HFFc6 (cell line): ENCODE measurements around the gene BAHD1. TPM values are rescaled to one million over a fixed set of nuclear protein-coding genes. Genes with fewer than 3 reads are reported as not detected.

ENCODE experiments used
- DNase-seq: peaks from one replicate; pipeline ENCODE4 v3.0.0-alpha.2; 2018
- H3K27ac Mint-ChIP-seq: 2 replicates; pipeline ENCODE4 v1.8.0; 2020; ENCODE audit warnings: mild to moderate bottlenecking, mixed read lengths
- H3K27me3 Mint-ChIP-seq: 2 replicates; pipeline ENCODE4 v1.8.0; 2021; ENCODE audit warnings: mild to moderate bottlenecking, moderate library complexity, mixed read lengths; ENCODE audit not compliant: insufficient read depth
- H3K36me3 Mint-ChIP-seq: 2 replicates; pipeline ENCODE4 v1.8.0; 2021; ENCODE audit warnings: low read depth, mixed read lengths
- H3K4me1 Mint-ChIP-seq: 2 replicates; pipeline ENCODE4 v1.8.0; 2020; ENCODE audit warnings: low read depth, mixed read lengths
- H3K4me3 Mint-ChIP-seq: 2 replicates; pipeline ENCODE4 v1.8.0; 2020; ENCODE audit warnings: mild to moderate bottlenecking, moderate library complexity, mixed read lengths
- H3K9me3 Mint-ChIP-seq: 2 replicates; pipeline ENCODE4 v1.8.0; 2020; ENCODE audit warnings: mild to moderate bottlenecking, mixed read lengths
- CTCF ChIP-seq: fragments of 200-600 bp; sonication (generic); IDR thresholded peaks from 2 replicates; pipeline ENCODE4 v1.5.0; 2021; ENCODE audit warnings: antibody characterized with exemption, mild to moderate bottlenecking
- total RNA-seq, 6 experiments: library from RNA; stranded (reverse); fragmentation: NEBNext Ultra II Directional; extraction: Animal tissue kit (Norgen Biotek cat#: 25700); gene quantifications; 2 replicates in 1 of 6; 3 replicates in 5 of 6; pipeline ENCODE4 v1.2.3, GENCODE V29; 2021

Gene BAHD1
- total RNA-seq, 6 experiments from 2014 or later, result 12.7 to 14.4 (median 14.2) TPM

- no peak overlapping the region for H3K27ac Mint-ChIP-seq
- no peak for DNase-seq
- peaks cover 13% of the 10 kb centered on the region for H3K4me1 Mint-ChIP-seq
- peaks cover 52% of the 10 kb centered on the region for H3K27me3 Mint-ChIP-seq
- no peaks in the 10 kb centered on the region for H3K9me3 Mint-ChIP-seq
- H3K36me3 Mint-ChIP-seq, result no peaks in the 10 kb centered on the region
- no peak overlapping the region for H3K4me3 Mint-ChIP-seq
- no peak for TF ChIP-seq CTCF
Observed at GRCh38 chr15:40435023-40435709, 5.6 kb upstream of the BAHD1 start.

- H3K27me3 Mint-ChIP-seq, result peaks cover 49% of the 10 kb centered on the region
- H3K4me3 Mint-ChIP-seq, result no peak overlapping the region
- H3K27ac Mint-ChIP-seq, result no peak overlapping the region
- H3K36me3 Mint-ChIP-seq, result no peaks in the 10 kb centered on the region
- H3K4me1 Mint-ChIP-seq, result peaks cover 10% of the 10 kb centered on the region
- TF ChIP-seq CTCF, result no peak
- no peaks in the 10 kb centered on the region for H3K9me3 Mint-ChIP-seq
- DNase-seq, result no peak
Observed at GRCh38 chr15:40435710-40436089, 5.1 kb upstream of the BAHD1 start.

GRCh38 chr15:40436116-40436891, 4.4 kb upstream of the BAHD1 start:
- DNase-seq, result no peak

GRCh38 chr15:40436892-40437751, 3.6 kb upstream of the BAHD1 start:
- no peak for TF ChIP-seq CTCF
- peaks cover 49% of the 10 kb centered on the region for H3K27me3 Mint-ChIP-seq
- no peak for DNase-seq

More at GRCh38 chr15:40436116-40436891, 4.4 kb upstream of the BAHD1 start:
- peaks cover 10% of the 10 kb centered on the region for H3K4me1 Mint-ChIP-seq
- no peak overlapping the region for H3K4me3 Mint-ChIP-seq
- H3K27ac Mint-ChIP-seq, result no peak overlapping the region
- no peaks in the 10 kb centered on the region for H3K36me3 Mint-ChIP-seq
- H3K9me3 Mint-ChIP-seq, result no peaks in the 10 kb centered on the region
- no peak for TF ChIP-seq CTCF
- peaks cover 49% of the 10 kb centered on the region for H3K27me3 Mint-ChIP-seq

More at GRCh38 chr15:40436892-40437751, 3.6 kb upstream of the BAHD1 start:
- Mint-ChIP-seq H3K27ac (no peak overlapping the region), H3K4me3 (no peak overlapping the region), H3K4me1 (peaks cover 10% of the 10 kb centered on the region), H3K36me3 (no peaks in the 10 kb centered on the region), H3K9me3 (no peaks in the 10 kb centered on the region)
